ENCODE data around the gene FAM107B.
A peak's percentile ranks its signal among the peaks of the same experiment; 100 is the strongest.

Gene FAM107B

DNA sequence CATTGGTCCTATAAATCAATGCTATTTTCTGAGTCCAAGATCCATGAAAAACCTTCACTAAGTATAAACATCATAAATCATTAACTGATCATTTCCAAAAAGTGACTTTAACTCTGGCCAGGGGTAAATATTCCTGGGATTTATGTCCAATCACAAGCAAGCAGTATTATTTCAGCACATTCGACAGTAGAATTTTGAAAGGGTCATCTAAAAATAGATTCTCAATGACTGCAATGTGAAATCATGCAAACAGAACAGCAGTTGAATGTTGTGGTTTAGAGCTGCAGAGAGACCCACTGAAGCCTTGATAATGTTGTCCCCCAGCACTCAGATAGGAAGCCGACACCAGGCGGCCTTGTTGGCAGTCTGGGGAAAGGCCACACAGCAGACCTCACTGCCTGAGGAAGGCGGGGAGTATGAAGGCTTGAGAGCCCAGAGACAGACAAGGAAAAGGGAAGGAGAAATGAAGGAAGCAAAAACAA is 38.1 kb downstream of the FAM107B start:
- no peak for DNase-seq (ENCODE audit: low spot score)
- no peak overlapping the region for H3K4me3 ChIP-seq
- TF ChIP-seq, protein P1, sequence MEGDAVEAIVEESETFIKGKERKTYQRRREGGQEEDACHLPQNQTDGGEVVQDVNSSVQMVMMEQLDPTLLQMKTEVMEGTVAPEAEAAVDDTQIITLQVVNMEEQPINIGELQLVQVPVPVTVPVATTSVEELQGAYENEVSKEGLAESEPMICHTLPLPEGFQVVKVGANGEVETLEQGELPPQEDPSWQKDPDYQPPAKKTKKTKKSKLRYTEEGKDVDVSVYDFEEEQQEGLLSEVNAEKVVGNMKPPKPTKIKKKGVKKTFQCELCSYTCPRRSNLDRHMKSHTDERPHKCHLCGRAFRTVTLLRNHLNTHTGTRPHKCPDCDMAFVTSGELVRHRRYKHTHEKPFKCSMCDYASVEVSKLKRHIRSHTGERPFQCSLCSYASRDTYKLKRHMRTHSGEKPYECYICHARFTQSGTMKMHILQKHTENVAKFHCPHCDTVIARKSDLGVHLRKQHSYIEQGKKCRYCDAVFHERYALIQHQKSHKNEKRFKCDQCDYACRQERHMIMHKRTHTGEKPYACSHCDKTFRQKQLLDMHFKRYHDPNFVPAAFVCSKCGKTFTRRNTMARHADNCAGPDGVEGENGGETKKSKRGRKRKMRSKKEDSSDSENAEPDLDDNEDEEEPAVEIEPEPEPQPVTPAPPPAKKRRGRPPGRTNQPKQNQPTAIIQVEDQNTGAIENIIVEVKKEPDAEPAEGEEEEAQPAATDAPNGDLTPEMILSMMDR (IDR thresholded peaks at IDR 0.05), result no peak
- H3K27ac ChIP-seq, result peak overlapping the region; percentile 78 to 89

DNA sequence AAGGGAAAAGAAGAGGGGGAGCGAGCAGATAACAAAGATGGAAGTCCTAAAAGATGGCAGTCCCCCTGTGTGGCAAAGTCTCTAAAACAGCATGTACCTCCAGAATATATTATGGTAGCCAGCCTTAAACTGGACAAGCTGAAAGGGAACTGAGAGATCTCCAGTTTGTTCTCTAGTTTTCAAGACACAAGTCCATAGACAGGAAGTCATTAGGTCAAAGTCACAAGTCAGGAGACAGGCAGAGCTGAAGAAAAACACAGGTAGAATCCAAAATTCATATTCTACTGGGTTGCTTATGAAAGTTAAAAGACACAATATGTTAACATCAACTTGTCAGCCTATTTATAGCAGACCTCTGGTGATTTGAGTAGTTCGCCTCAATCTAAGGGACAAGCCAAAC is 38.7 kb downstream of the FAM107B start:
- H3K4me3 ChIP-seq, result no peak overlapping the region

DNA sequence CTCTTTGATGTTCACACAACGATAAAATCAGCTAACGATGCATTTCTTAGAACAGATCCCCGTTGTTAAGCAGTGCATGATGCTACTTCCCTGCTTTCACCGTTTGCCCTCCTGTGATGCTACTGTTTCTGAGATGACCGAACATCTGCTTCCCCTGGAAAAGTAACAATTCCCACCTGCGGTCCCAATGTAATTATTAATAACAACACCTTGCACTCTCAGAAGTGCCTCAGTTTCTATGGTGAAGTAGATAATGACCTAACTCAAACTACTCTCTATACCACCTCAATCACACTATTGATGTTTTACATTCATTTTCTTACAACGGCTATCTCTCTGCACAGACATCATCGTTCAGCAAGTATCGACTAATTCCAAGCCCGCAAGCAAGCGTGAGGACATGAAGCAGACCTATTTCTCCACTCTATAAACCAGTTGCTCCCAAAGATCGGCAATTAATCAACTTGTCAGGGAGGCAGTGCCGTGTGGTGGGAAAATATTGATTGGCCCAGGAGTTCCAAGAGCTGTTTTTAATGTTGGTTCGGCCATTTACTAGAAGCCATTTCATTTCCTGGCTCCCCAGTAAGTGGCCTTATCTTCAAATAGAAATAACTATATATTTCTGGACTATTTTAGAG is 42.7 kb downstream of the FAM107B start:
- Histone ChIP-seq H3K27ac (no peak overlapping the region), H3K4me3 (no peak overlapping the region)
- TF ChIP-seq, protein P1 (IDR thresholded peaks at IDR 0.05), result no peak
- no peak for DNase-seq (ENCODE audit: low spot score)

More for the DNA sequence above, 38.7 kb downstream of the FAM107B start:
- TF ChIP-seq, protein P1 (IDR thresholded peaks at IDR 0.05), result no peak
- H3K27ac ChIP-seq, result peak overlapping the region; percentile 78 to 89
- DNase-seq (ENCODE audit: low spot score), result no peak

DNA sequence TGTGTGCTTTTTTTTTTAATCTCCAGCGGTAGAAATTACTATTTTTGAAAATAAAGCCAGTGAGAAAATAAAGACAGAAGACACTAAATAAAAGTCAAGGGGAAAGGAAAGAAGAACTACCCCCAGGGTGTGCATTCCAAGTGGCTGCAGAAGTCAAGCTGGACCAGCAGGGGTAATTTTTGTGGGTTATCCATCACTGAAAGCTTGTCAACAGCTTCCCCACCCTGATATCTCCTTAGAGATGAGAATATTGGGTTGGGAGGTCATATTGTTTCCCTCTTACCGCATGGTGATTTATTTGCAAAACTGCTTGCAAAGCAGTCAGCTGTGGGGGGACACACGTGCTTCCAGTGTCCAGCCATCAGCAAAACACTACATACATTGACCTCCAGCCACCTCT is 46.4 kb downstream of the FAM107B start:
- no peak for DNase-seq (ENCODE audit: low spot score)
- TF ChIP-seq, protein P1 (IDR thresholded peaks at IDR 0.05), result no peak

DNA sequence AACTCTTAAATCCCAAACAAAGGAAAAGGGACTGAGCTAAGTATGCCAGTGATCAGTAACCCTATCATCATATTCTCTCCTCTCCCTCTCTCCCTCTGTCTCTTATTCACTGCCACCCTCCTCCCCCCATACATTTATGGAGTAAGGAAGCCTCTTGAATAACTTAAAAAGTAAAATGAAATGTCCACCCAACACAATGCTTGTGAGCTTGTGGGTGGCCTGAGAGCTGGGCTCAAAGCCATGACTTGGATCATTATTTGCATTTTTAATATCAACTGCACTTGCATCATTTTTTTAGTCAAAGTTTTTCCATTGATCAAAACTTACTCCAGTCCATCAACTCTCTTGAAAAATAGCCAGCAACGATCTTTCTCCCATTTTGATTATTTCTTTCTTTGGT is 46.8 kb downstream of the FAM107B start:
- no peak for DNase-seq (ENCODE audit: low spot score)
- TF ChIP-seq, protein P1 (IDR thresholded peaks at IDR 0.05), result no peak
- Histone ChIP-seq H3K27ac (no peak overlapping the region), H3K4me3 (no peak overlapping the region)

More for the DNA sequence above, 46.4 kb downstream of the FAM107B start:
- Histone ChIP-seq H3K4me3 (no peak overlapping the region), H3K27ac (no peak overlapping the region)

DNA sequence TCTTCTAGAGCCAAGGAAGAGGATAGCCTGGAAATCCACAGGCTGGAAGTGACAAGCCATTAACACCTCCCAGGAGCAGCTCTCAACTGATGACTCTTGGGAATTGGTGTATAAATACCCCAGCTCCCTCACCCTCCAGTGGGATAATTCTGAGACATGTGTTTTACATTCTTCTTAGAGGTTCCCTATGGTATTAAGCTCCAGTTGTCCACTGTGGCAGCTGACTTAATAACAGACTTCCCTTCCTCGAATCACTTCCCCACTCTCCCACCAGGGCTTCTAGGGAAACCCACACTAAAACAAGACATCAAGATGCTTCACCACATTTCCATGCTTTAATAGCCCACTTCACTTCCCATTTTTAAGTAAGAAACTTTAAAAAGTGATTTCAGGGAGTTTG is 47.2 kb downstream of the FAM107B start:
- Histone ChIP-seq H3K4me3 (no peak overlapping the region), H3K27ac (no peak overlapping the region)
- no peak for DNase-seq (ENCODE audit: low spot score)
- TF ChIP-seq, protein P1 (IDR thresholded peaks at IDR 0.05), result no peak

DNA sequence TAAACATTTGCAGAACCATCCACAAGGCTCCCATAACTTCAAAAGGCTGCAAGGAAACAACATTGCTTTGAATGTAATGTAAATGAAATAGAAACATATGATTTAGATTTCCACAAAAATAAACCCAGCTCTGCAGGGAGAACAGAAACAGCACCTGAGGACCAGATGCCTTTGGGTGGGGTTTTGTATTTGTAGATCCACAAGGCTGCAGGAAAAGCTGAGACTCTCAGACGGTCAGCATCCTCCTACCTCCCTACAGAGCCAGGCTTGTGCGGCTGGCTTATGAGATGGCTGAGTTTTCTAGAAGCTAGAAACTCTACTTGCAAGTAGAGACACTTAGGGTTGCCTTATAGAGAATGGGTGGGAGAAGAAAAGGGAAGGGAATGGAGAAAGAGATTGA is 49.8 kb downstream of the FAM107B start:
- H3K4me3 ChIP-seq, result no peak overlapping the region
- H3K27ac ChIP-seq, result no peak overlapping the region
- TF ChIP-seq, protein P1 (IDR thresholded peaks at IDR 0.05), result no peak
- DNase-seq (ENCODE audit: low spot score), result no peak

All from coronary artery (tissue), 2 donors.